ENCODE data around the gene HSD3B7.

Gene HSD3B7

GRCh38 chr16:30995927-30996323 is 10.9 kb downstream of the HSD3B7 start:
- Histone ChIP-seq H3K4me2 (ENCODE audit: insufficient read depth, low read length) (no peak overlapping the region), H3K27ac (ENCODE audit: low read length) (no peak overlapping the region), H3K27me3 (ENCODE audit: insufficient read depth, low read length, poor library complexity) (no peaks in the 10 kb centered on the region), H3K4me3 (ENCODE audit: low read depth in 1 of 2, low read length in 2 of 2) (no peak overlapping the region), H4K20me1 (ENCODE audit: insufficient read depth, low read length) (no peaks in the 10 kb centered on the region; the same call in 1 of the 2 replicates), H3K9me3 (ENCODE audit: insufficient read depth, low read length, severe bottlenecking) (no peaks in the 10 kb centered on the region), H2AFZ (ENCODE audit: low read depth, low read length) (no peak overlapping the region), H3K79me2 (ENCODE audit: insufficient read depth, low read length) (no peaks in the 10 kb centered on the region), H3K9ac (ENCODE audit: low read depth, low read length) (no peak overlapping the region), H3K36me3 (ENCODE audit: insufficient read depth, low read length) (no peaks in the 10 kb centered on the region), H3K4me1 (ENCODE audit: insufficient read depth, low read length) (no peaks in the 10 kb centered on the region)
- no peak for ATAC-seq (ENCODE audit: insufficient read depth, low read depth)
- TF ChIP-seq CTCF (IDR thresholded peaks at IDR 0.05; ENCODE audit: borderline replicate concordance, extremely low read depth, low read length, poor library complexity, severe bottlenecking): no peak
- no peak for TF ChIP-seq EZH2 (IDR thresholded peaks at IDR 0.05; ENCODE audit: borderline replicate concordance, low read depth, low read length, severe bottlenecking)
- DNase-seq: no peak

DNA sequence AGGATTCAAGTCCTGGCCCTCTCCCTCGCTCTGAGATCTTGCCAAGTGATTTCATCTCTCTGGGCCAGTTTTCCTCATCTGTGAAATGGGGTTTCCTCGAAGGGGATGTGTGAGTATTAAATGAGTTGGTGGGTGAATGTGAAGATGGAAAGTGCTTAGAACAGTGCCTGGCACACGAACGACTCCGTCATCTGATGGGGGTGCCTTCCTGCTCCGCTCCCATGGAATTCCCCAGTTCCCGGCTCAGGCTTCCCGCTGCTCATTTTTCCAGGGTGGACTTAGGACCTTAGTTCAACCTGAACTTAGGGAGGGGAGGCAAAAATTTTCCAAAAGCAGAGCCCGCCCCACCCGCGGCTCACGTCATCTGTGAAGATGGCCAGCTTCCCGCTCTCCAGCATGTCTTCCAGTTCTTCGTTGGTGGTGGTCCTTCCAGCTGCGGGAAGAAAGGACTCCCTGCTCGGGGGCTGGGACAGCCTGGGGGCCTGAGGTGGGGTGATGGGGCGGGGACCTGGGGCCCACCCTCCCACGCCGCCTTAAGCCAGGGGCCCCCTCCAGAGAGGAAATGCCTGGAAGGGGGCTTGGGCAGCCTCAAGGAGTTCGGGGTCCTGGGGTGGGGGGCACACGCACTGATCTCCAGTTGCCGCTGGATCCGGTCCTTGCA is 11.4 kb downstream of the HSD3B7 start:
- Histone ChIP-seq H3K79me2 (ENCODE audit: insufficient read depth, low read length) (no peaks in the 10 kb centered on the region), H4K20me1 (ENCODE audit: insufficient read depth, low read length) (no peaks in the 10 kb centered on the region; the same call in 1 of the 2 replicates), H3K9ac (ENCODE audit: low read depth, low read length) (no peak overlapping the region), H3K27ac (ENCODE audit: low read length) (no peak overlapping the region), H3K4me1 (ENCODE audit: insufficient read depth, low read length) (no peaks in the 10 kb centered on the region), H3K9me3 (ENCODE audit: insufficient read depth, low read length, severe bottlenecking) (no peaks in the 10 kb centered on the region), H3K36me3 (ENCODE audit: insufficient read depth, low read length) (no peaks in the 10 kb centered on the region), H3K27me3 (ENCODE audit: insufficient read depth, low read length, poor library complexity) (no peaks in the 10 kb centered on the region), H2AFZ (ENCODE audit: low read depth, low read length) (no peak overlapping the region), H3K4me3 (ENCODE audit: low read depth in 1 of 2, low read length in 2 of 2) (no peak overlapping the region), H3K4me2 (ENCODE audit: insufficient read depth, low read length) (no peak overlapping the region)
- ATAC-seq (ENCODE audit: insufficient read depth, low read depth): no peak
- no peak for DNase-seq
- TF ChIP-seq EZH2 (IDR thresholded peaks at IDR 0.05; ENCODE audit: borderline replicate concordance, low read depth, low read length, severe bottlenecking): no peak
- TF ChIP-seq CTCF (IDR thresholded peaks at IDR 0.05; ENCODE audit: borderline replicate concordance, extremely low read depth, low read length, poor library complexity, severe bottlenecking): no peak

GRCh38 chr16:30996985-30997724 is 12.1 kb downstream of the HSD3B7 start:
- DNase-seq (no peak), ATAC-seq (ENCODE audit: insufficient read depth, low read depth) (peak; percentile 37; the same call in 1 of the 3 replicates)
- no peaks in the 10 kb centered on the region for H3K4me1 ChIP-seq (ENCODE audit: insufficient read depth, low read length)
- H2AFZ ChIP-seq (ENCODE audit: low read depth, low read length): no peak overlapping the region
- H3K4me3 ChIP-seq (ENCODE audit: low read depth in 1 of 2, low read length in 2 of 2): no peak overlapping the region
- H3K27me3 ChIP-seq (ENCODE audit: insufficient read depth, low read length, poor library complexity): no peaks in the 10 kb centered on the region
- no peak overlapping the region for H3K9ac ChIP-seq (ENCODE audit: low read depth, low read length)
- no peaks in the 10 kb centered on the region for H3K9me3 ChIP-seq (ENCODE audit: insufficient read depth, low read length, severe bottlenecking)
- H4K20me1 ChIP-seq (ENCODE audit: insufficient read depth, low read length): no peaks in the 10 kb centered on the region; the same call in 1 of the 2 replicates
- H3K79me2 ChIP-seq (ENCODE audit: insufficient read depth, low read length): no peaks in the 10 kb centered on the region
- H3K4me2 ChIP-seq (ENCODE audit: insufficient read depth, low read length): no peak overlapping the region
- TF ChIP-seq CTCF (IDR thresholded peaks at IDR 0.05; ENCODE audit: borderline replicate concordance, extremely low read depth, low read length, poor library complexity, severe bottlenecking): no peak
- TF ChIP-seq EZH2 (IDR thresholded peaks at IDR 0.05; ENCODE audit: borderline replicate concordance, low read depth, low read length, severe bottlenecking): no peak
- no peak overlapping the region for H3K27ac ChIP-seq (ENCODE audit: low read length)
- no peaks in the 10 kb centered on the region for H3K36me3 ChIP-seq (ENCODE audit: insufficient read depth, low read length)
